ENCODE measurements around the gene MLC1. TPM values are rescaled to one million over a fixed set of nuclear protein-coding genes. Genes with fewer than 3 reads are reported as not detected.

Gene MLC1
- total RNA-seq, 4 donors from 2014 or later = 0.49 to 3.4 (median 0.70) TPM

DNA sequence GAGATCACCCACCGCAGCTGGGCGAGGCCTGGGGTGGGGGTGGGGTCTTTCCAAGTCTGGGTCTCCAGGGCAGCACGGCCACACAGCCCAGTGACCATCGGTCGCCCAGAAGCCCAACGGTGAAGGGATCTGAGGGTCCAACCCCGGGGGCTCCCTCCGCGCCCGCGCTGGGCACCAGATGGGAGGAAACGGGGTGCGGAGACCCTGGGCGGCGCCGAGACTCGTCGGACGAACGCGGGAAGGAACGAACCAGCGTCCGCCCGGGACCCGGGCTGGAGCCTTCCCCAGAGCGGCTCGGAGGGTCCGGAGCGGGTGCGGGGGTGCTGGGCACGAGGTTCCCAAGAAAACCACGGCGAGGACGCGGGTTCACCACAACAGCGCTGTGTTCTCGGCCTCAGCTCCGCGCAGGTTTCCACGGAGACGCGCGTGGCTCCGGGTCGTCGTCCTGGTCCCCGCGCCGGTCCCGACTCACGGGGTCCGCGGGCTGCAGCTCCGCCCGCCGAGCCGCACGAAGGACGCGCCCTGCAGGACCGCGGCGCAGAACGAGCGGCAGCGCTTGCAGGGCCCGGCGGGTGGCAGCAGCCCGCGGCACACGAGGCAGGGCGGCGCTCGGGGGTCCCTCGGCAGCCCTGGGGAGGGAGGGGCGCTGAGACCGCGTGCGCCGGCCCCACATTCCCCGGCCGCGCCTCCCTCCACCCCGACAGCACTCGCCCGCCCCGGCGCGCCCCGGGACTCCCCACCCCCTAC lies 70.4 kb downstream of the MLC1 start:
- 13% methylated on average over 19 of the region's 91 CpGs for WGBS
- Histone ChIP-seq H3K4me3 (peak overlapping the region; percentile 25), H3K27me3 (peaks cover 88% of the 10 kb centered on the region), H3K4me1 (peaks cover 38% of the 10 kb centered on the region), H3K9me3 (no peaks in the 10 kb centered on the region), H3K36me3 (no peaks in the 10 kb centered on the region), H3K27ac (no peak overlapping the region)
- DNase-seq (ENCODE audit: low spot score in 2 of 2) = peak in 1 of 2 donors; percentile 77
- TF ChIP-seq, protein P1, sequence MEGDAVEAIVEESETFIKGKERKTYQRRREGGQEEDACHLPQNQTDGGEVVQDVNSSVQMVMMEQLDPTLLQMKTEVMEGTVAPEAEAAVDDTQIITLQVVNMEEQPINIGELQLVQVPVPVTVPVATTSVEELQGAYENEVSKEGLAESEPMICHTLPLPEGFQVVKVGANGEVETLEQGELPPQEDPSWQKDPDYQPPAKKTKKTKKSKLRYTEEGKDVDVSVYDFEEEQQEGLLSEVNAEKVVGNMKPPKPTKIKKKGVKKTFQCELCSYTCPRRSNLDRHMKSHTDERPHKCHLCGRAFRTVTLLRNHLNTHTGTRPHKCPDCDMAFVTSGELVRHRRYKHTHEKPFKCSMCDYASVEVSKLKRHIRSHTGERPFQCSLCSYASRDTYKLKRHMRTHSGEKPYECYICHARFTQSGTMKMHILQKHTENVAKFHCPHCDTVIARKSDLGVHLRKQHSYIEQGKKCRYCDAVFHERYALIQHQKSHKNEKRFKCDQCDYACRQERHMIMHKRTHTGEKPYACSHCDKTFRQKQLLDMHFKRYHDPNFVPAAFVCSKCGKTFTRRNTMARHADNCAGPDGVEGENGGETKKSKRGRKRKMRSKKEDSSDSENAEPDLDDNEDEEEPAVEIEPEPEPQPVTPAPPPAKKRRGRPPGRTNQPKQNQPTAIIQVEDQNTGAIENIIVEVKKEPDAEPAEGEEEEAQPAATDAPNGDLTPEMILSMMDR (IDR thresholded peaks at IDR 0.05) = no peak
- TF ChIP-seq POLR2AphosphoS5 (IDR thresholded peaks at IDR 0.05) = no peak
- no peak for TF ChIP-seq EP300 (IDR thresholded peaks at IDR 0.05)

DNA sequence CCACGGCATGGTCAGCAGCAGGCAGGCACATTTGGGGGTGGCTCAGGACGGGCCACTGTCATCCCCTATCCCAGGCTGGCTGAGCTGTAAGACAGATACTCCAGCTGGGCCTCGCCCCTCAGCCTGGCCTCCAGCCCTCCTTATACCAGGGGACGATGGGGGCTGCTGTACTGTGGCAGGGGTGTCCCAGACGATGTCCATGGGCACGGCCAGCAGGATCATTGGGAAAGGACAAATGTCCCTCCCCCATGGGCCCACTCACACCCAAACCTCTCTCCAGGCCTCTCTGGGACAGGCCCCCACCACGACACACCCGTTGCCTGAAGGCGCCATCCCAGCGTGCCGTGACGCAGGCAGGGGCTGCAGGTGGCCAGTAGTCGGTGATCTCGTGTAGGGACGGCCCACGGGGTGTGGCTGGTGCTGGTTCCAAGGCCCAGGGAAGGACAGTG lies 71.1 kb downstream of the MLC1 start:
- no peak for TF ChIP-seq POLR2AphosphoS5 (IDR thresholded peaks at IDR 0.05)
- no peak for TF ChIP-seq POLR2A (IDR thresholded peaks at IDR 0.05)
- TF ChIP-seq EP300 (IDR thresholded peaks at IDR 0.05) = no peak
- TF ChIP-seq, protein P1 (IDR thresholded peaks at IDR 0.05) = no peak
- 66% methylated on average over 5 of the region's 16 CpGs for WGBS

DNA sequence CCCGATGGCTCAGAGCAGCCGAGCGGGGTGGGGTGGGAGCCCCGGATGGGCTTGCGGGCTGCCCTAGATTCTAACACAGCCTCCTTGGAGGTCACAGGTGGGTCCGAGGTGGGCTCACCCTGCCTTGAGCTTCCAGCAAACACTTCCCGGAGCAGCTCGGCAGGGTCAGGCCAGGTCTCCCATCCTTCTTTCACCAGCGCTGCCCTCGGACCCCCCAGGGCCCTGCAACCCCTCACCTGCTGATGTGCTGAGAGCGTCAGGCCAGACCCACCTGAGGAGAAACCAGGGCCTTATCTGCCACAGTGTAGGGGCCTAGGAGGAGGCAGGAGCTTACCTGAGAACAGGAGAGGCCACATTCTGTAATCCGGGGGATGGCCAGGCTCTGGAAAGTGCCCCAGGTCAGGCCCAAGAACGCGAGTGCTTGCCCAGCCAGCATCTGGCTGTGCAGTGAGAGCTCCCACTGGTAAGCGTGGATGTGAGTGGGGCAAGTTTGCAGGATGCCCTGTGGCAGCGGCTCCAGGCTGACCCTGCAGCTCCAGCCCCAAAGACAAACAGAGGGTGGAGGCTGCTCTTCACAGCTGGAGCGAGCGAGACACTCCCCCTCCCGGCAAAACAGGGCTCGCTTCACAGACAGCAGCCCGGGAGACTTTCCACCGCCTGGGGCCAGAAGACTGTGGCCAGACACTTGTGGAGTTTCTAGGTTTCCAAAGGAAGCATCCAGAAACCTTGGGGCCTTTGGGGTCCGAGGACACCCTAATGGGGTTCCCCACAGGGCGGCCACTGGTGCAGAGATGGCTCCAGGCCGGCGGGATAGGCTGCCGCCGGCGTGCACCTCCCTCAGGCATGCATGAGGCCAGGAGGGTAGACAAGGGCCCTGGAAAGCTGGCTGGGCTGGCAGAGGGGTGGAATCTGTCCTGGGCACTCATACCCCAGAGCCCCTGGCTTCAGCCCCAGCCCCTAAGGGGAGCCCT lies 72.7 kb downstream of the MLC1 start, which contains the start of gene IL17REL:
TSS of gene IL17REL (minus strand) at position 555 of the 971 bp plus-strand sequence. CDS start at position 436, 119 bp downstream.
- Histone ChIP-seq H3K36me3 (no peaks in the 10 kb centered on the region), H3K4me3 (no peak within 1 kb of the TSS), H3K4me1 (peaks cover 38% of the 10 kb centered on the region), H3K27ac (no peak within 1 kb of the TSS), H3K9me3 (no peaks in the 10 kb centered on the region), H3K27me3 (peaks cover 87% of the 10 kb centered on the region)
- TF ChIP-seq POLR2A (IDR thresholded peaks at IDR 0.05) (no peak), EP300 (IDR thresholded peaks at IDR 0.05) (no peak), POLR2AphosphoS5 (IDR thresholded peaks at IDR 0.05) (no peak)
- TF ChIP-seq, protein P1 (IDR thresholded peaks at IDR 0.05) = peak in 1 of 2 donors; percentile 6
- 64% methylated on average over 17 of the region's 29 CpGs for WGBS
- no peak for DNase-seq (ENCODE audit: low spot score in 2 of 2)

More for the DNA sequence above, 71.1 kb downstream of the MLC1 start:
- H3K9me3 ChIP-seq = no peaks in the 10 kb centered on the region
- H3K4me1 ChIP-seq = peaks cover 38% of the 10 kb centered on the region
- no peak overlapping the region for H3K4me3 ChIP-seq
- H3K36me3 ChIP-seq = no peaks in the 10 kb centered on the region
- H3K27ac ChIP-seq = no peak overlapping the region
- DNase-seq (ENCODE audit: low spot score in 2 of 2) = peak in 1 of 2 donors; percentile 57
- peaks cover 94% of the 10 kb centered on the region for H3K27me3 ChIP-seq

DNA sequence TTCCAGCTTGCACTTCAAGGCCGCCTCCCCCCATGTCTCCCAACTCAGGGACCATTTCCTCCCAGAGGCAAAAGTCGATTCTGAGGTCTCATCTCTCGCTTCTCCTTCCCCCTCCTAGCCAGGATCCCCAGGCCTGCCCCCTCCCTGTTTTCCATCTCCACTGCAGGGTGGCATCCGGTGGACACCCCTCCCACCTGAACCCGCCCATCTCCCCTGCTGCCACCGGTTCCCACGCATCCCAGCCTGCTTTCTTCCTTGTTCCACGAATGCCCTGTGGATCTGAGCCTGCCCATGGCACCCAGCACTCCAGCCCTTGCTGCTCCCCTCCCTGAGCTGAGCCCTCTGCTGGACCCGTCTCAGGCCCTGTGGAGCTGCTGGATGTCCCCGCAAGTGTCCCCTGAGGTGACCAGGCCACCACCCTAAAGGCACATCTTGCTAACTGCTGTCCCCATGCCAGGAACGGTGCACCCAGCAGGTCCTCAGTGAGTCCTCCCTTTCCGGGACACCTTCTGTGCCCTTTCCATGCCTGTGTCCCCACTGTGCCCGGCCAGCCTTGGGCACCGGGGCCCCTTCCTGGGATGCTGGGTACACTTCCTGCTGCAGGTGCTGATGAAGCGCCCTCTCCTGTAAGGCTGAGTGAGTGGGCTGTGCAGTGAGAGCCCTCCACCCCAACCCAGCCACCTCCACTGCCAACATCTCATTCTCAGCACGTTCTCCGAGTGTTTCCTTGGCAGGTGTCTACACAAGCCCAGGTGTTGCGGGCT lies 73.6 kb downstream of the MLC1 start:
- Histone ChIP-seq H3K4me3 (no peak overlapping the region), H3K36me3 (no peaks in the 10 kb centered on the region), H3K4me1 (peaks cover 38% of the 10 kb centered on the region), H3K27ac (no peak overlapping the region), H3K9me3 (no peaks in the 10 kb centered on the region), H3K27me3 (peaks cover 78% of the 10 kb centered on the region)
- 37% methylated on average over 14 of the region's 18 CpGs for WGBS
- DNase-seq (ENCODE audit: low spot score in 2 of 2) = peak in 1 of 2 donors; percentile 57
- TF ChIP-seq, protein P1 (IDR thresholded peaks at IDR 0.05) = no peak
- no peak for TF ChIP-seq POLR2A (IDR thresholded peaks at IDR 0.05)
- no peak for TF ChIP-seq EP300 (IDR thresholded peaks at IDR 0.05)
- TF ChIP-seq POLR2AphosphoS5 (IDR thresholded peaks at IDR 0.05) = no peak
